ENCODE measurements around the gene FRAT2. TPM values are rescaled to one million over a fixed set of nuclear protein-coding genes. Genes with fewer than 3 reads are reported as not detected.
A peak's percentile ranks its signal among the peaks of the same experiment; 100 is the strongest.

FRAT2 gene
- total RNA-seq, 1 donor from 2014 or later, result 8.9 TPM

DNA sequence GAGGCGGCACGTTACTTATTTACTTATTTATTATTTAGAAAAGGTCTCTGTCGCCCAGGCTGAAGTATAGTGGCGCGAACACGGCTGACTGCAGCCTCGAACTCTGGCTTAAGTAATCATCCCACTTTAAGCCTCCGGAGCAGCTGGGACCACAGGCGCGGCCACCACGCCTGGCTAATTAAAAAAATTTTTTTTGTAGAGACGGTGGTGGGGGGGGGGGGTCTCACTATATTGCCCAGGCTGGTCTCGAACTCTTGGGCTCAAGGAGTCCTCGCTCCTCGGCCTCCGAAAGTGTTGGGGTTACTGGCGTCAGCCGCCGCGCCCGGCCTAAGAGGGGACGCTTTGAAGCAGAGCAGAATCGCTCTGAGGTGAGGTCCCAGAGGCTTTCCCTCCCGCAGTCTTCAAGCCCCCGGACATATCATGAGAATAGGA, 675 bp upstream of the FRAT2 start:
- Mint-ChIP-seq H3K36me3 (peaks cover 1% of the 10 kb centered on the region), H3K9me3 (no peaks in the 10 kb centered on the region), H3K27me3 (ENCODE audit: low read depth) (peaks cover 21% of the 10 kb centered on the region), H3K4me1 (peaks cover 46% of the 10 kb centered on the region), H3K4me3 (peak overlapping the region; percentile 70), H3K27ac (no peak overlapping the region)
- TF ChIP-seq, protein P1, sequence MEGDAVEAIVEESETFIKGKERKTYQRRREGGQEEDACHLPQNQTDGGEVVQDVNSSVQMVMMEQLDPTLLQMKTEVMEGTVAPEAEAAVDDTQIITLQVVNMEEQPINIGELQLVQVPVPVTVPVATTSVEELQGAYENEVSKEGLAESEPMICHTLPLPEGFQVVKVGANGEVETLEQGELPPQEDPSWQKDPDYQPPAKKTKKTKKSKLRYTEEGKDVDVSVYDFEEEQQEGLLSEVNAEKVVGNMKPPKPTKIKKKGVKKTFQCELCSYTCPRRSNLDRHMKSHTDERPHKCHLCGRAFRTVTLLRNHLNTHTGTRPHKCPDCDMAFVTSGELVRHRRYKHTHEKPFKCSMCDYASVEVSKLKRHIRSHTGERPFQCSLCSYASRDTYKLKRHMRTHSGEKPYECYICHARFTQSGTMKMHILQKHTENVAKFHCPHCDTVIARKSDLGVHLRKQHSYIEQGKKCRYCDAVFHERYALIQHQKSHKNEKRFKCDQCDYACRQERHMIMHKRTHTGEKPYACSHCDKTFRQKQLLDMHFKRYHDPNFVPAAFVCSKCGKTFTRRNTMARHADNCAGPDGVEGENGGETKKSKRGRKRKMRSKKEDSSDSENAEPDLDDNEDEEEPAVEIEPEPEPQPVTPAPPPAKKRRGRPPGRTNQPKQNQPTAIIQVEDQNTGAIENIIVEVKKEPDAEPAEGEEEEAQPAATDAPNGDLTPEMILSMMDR (IDR thresholded peaks at IDR 0.05; ENCODE audit: unreplicated experiment), result no peak
- DNase-seq (ENCODE audit: low spot score in 2 of 2, unreplicated experiment in 2 of 2), result no peak

DNA sequence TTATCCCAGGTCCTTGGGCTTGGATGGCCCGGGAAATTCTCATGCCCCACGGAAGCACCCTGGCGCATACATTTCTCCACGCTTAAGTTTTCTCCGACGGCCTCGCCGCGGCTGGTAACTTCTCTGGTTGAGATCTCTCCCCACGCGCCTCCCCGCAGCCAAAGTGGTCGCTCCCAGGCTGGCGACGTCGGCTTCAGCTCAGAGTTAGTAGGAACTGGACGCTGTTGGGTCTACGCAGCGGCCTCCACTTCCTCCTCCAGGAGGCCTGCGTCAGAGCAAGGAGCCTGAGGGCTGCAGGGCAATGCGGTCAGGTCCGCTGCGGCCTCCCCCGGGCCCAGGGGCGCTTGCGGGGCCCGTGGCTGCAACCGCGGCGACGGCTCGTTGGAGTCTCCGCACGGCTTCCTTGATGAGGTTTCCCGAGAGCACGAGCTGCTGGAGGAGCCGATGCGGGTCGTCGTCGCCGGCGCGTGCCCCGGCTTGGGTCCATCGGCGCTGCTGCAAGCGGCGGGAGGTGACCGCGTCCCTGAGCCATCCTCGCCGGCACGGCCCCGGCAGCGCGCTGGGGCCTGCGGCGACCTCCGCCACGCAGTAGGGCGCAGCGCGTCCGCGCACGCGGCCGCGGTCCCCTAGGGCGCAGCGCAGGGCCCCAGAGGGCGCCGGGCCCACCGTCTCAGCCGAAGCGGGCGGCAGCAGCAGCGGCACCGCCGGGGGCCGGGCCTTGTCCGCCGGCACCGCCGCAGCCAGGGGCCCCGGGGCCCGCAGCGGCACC, 744 bp downstream of the FRAT2 start:
- Mint-ChIP-seq H3K9me3 (no peaks in the 10 kb centered on the region), H3K4me1 (peaks cover 53% of the 10 kb centered on the region), H3K27ac (peak overlapping the region; percentile 88), H3K4me3 (peak overlapping the region; percentile 79), H3K36me3 (peaks cover 8% of the 10 kb centered on the region), H3K27me3 (ENCODE audit: low read depth) (peaks cover 18% of the 10 kb centered on the region)
- TF ChIP-seq, protein P1 (IDR thresholded peaks at IDR 0.05; ENCODE audit: unreplicated experiment), result no peak
- peak in 1 of 2 experiments; percentile 60 for DNase-seq (ENCODE audit: low spot score in 2 of 2, unreplicated experiment in 2 of 2)

DNA sequence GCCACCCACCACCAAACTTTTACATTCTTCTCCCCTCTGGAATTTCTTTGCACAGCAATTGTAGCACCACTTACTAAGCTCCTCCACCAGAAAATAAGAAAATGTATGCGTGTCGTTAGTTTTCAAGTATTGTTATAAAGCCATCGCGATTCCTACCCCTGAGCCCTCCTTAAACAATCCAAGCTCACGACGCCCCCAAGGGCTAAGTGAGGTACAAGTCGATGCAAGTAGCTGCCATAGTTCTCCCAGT, 1.3 kb downstream of the FRAT2 start:
- DNase-seq (ENCODE audit: low spot score in 2 of 2, unreplicated experiment in 2 of 2), result no peak
- peaks cover 15% of the 10 kb centered on the region for H3K27me3 Mint-ChIP-seq (ENCODE audit: low read depth)
- H3K4me1 Mint-ChIP-seq, result peaks cover 55% of the 10 kb centered on the region
- TF ChIP-seq, protein P1 (IDR thresholded peaks at IDR 0.05; ENCODE audit: unreplicated experiment), result no peak
- H3K4me3 Mint-ChIP-seq, result peak overlapping the region; percentile 79
- H3K36me3 Mint-ChIP-seq, result peaks cover 8% of the 10 kb centered on the region
- peak overlapping the region; percentile 88 for H3K27ac Mint-ChIP-seq
- no peaks in the 10 kb centered on the region for H3K9me3 Mint-ChIP-seq

DNA sequence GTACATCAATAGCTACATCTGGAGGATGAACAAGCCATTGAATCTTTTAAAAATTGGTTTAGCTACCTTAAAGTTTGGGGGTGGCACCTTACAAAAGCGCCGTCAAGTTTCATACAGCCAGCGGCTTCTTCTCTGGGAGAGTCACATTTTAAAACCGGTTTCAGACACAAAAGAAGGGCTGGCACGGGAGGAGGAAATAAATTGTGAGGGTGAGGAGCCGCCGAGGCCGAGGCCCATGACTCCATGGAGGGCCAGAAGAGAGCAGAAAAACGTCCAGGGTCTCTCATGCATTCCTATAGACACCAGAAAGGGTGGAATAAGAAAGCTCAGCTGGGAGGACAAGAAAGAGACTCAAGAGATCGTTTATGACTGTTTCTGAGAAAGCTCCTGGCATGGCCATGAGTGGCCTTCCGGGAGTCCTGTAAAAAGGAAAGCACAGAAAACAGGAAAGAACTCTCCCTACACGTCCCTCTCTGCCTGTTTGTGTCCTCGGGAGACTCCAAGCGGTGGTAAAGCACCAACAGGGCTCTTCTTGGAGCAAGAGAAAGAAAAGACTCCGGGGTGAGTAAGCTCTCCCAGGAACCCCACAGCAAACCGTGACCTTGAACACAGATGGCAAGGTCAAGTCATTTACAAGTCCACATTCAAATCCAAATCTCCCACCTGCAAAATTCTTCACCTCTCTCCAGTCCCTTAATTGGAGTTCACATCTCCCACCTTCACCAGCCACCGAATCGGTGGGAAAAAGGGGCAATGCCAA, 1.8 kb downstream of the FRAT2 start:
- H3K4me3 Mint-ChIP-seq, result peak overlapping the region; percentile 79
- peaks cover 12% of the 10 kb centered on the region for H3K27me3 Mint-ChIP-seq (ENCODE audit: low read depth)
- H3K27ac Mint-ChIP-seq, result peak overlapping the region; percentile 88
- DNase-seq (ENCODE audit: low spot score in 2 of 2, unreplicated experiment in 2 of 2), result peak in 1 of 2 experiments; percentile 40
- H3K9me3 Mint-ChIP-seq, result no peaks in the 10 kb centered on the region
- TF ChIP-seq, protein P1 (IDR thresholded peaks at IDR 0.05; ENCODE audit: unreplicated experiment), result no peak
- peaks cover 8% of the 10 kb centered on the region for H3K36me3 Mint-ChIP-seq
- H3K4me1 Mint-ChIP-seq, result peaks cover 52% of the 10 kb centered on the region

DNA sequence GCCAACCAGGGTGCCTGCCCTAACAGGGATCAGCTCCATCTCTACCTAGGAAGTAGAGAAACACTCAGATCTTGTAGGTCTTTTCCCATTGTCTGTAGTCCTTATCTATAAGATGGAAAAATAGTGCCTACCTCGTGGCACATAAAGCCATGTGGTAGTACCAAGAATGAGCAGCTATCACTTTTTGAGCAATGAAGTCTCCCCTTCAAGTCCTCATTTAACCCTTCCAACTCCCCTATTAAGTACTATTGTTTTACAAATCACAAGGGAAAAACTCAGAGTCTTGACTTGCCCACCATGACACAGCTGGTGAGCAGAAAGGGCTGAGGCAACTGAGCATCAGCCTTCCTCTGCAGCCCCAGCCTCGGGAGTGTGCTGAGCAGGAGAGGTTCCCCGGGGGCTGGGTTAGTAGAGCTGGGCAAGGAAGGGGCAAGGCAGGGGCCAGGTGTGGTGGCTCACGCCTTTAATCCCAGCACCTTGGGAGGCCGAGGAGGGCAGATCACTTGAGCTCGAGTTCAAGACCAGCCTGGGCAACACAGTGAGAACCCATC, 3.3 kb downstream of the FRAT2 start:
- Mint-ChIP-seq H3K4me3 (peak overlapping the region; percentile 40), H3K9me3 (no peaks in the 10 kb centered on the region), H3K27ac (no peak overlapping the region), H3K27me3 (ENCODE audit: low read depth) (peaks cover 4% of the 10 kb centered on the region), H3K36me3 (peaks cover 8% of the 10 kb centered on the region), H3K4me1 (peaks cover 38% of the 10 kb centered on the region)
- TF ChIP-seq, protein P1 (IDR thresholded peaks at IDR 0.05; ENCODE audit: unreplicated experiment), result no peak
- no peak for DNase-seq (ENCODE audit: low spot score in 2 of 2, unreplicated experiment in 2 of 2)

Data from mesothelial cell of epicardium (in vitro differentiated cells).